Kidney (tissue), 14 donors: ENCODE results near the gene PCNA. TPM values are rescaled to one million over a fixed set of nuclear protein-coding genes. Genes with fewer than 3 reads are reported as not detected.
A peak's percentile ranks its signal among the peaks of the same experiment; 100 is the strongest.
"Not testable (repeated sequence)": the region's sequence is repeated elsewhere in the genome, so short reads cannot be mapped to it uniquely, and the experiment has no call there.

Source experiments
- DNase-seq, 5 donors: peaks; one replicate each; pipeline ENCODE4 v3.0.0-alpha.2; 2013 to 2020
- FAIRE-seq: peaks from 2 replicates; lab custom pipeline; 2012; peaks lifted over from hg19 to GRCh38; lab: Jason Lieb, UNC
- H3K27ac ChIP-seq, 2 donors: one replicate each; pipeline ENCODE4 v1.7.0; 2013; ENCODE audit warnings: low read depth in 2 of 2, low read length in 2 of 2, inconsistent platforms in 1 of 2
- H3K27me3 ChIP-seq: one replicate; pipeline ENCODE4 v1.7.1; 2013; ENCODE audit warnings: low read length, inconsistent platforms; ENCODE audit not compliant: control insufficient read depth, insufficient read depth
- H3K36me3 ChIP-seq, 3 donors: one replicate each; pipeline versions ENCODE4 v1.7.0 to v1.7.1; 2013; ENCODE audit warnings: low read length in 3 of 3, control low read depth in 1 of 3, inconsistent platforms in 1 of 3; ENCODE audit not compliant: insufficient read depth in 3 of 3, control insufficient read depth in 2 of 3
- H3K4me1 ChIP-seq, 3 donors: one replicate each; pipeline versions ENCODE4 v1.7.0 to v1.7.1; 2013; ENCODE audit warnings: low read length in 3 of 3, inconsistent platforms in 1 of 3, low read depth in 1 of 3; ENCODE audit not compliant: control insufficient read depth in 2 of 3, insufficient read depth in 2 of 3
- H3K4me3 ChIP-seq, 3 donors: one replicate each; pipeline versions ENCODE4 v1.7.0 to v1.8.1; 2013; ENCODE audit warnings: low read length in 3 of 3, control low read depth in 1 of 3, inconsistent platforms in 1 of 3
- H3K9ac ChIP-seq, 3 donors: one replicate each; pipeline versions ENCODE4 v1.7.0 to v1.7.1; 2013; ENCODE audit warnings: low read length in 3 of 3, control low read depth in 1 of 3, inconsistent platforms in 1 of 3
- H3K9me3 ChIP-seq, 3 donors: one replicate each; pipeline versions ENCODE4 v1.7.0 to v1.7.1; 2013; ENCODE audit warnings: low read length in 3 of 3, control low read depth in 1 of 3, inconsistent platforms in 1 of 3; ENCODE audit not compliant: control insufficient read depth in 2 of 3, insufficient read depth in 1 of 3
- CTCF ChIP-seq: IDR thresholded peaks from 3 replicates; pipeline ENCODE4 v1.5.1; 2012; ENCODE audit warnings: mild to moderate bottlenecking, moderate library complexity, borderline replicate concordance; ENCODE audit not compliant: insufficient read depth; ENCODE audit errors: extremely low read depth
- intact Hi-C: fragments of 100-400 bp; cut with DNase I; formaldehyde crosslinking; loops from one replicate; pipeline ENCODE4 v1.11.1; 2022
- polyA plus RNA-seq: library from polyadenylated mRNA; stranded (reverse); fragments of 350-450 nt; fragmentation: Illumina TruSeq; extraction: RNeasy Lipid Tissue Mini Kit (QIAGEN cat#74804); gene quantifications from one replicate; pipeline ENCODE4 v1.2.3, GENCODE V29; 2014; ENCODE audit warnings: low read depth, low replicate concordance; ENCODE audit not compliant: insufficient read depth
- total RNA-seq: library from RNA; stranded (reverse); fragmentation: NEBNext Ultra II Directional; extraction: Animal tissue kit (Norgen Biotek cat#: 25700); gene quantifications from one replicate; pipeline ENCODE4 v1.2.1, GENCODE V29; 2021
- donor health status: control.
- donor health status: control.
- donor health status: control.
- donor health status: control.
- donor health status: control.
- donor health status: DM: yes; HTN: yes; CAD: no.
- donor health status: Normal renal cell carcinoma (clear cell type).

Gene PCNA
- total and polyA plus RNA-seq, 2 donors from 2014 or later = 46.4 to 48.2 TPM

GRCh38 chr20:5073660-5074231, 46.0 kb downstream of the PCNA start:
- peak in 1 of 5 donors; percentile 31 for DNase-seq

GRCh38 chr20:5072756-5073659, 46.8 kb downstream of the PCNA start:
- FAIRE-seq = no peak
- Histone ChIP-seq H3K4me3 (no peak overlapping the region), H3K9me3 (no peaks in the 10 kb centered on the region), H3K4me1 (no peaks in the 10 kb centered on the region), H3K9ac (no peak overlapping the region), H3K36me3 (no peaks in the 10 kb centered on the region), H3K27ac (no peak overlapping the region), H3K27me3 (no peaks in the 10 kb centered on the region)
- intact Hi-C loops = no loop called here
- no peak for TF ChIP-seq CTCF
- peak in 1 of 5 donors; percentile 90 for DNase-seq

More at GRCh38 chr20:5073660-5074231, 46.0 kb downstream of the PCNA start:
- TF ChIP-seq CTCF = no peak
- Histone ChIP-seq H3K27ac (no peak overlapping the region), H3K4me1 (no peaks in the 10 kb centered on the region), H3K9me3 (no peaks in the 10 kb centered on the region), H3K4me3 (no peak overlapping the region), H3K27me3 (no peaks in the 10 kb centered on the region), H3K9ac (no peak overlapping the region), H3K36me3 (no peaks in the 10 kb centered on the region)
- no peak for FAIRE-seq
- intact Hi-C loops = no loop called here

GRCh38 chr20:5071942-5072341, 47.8 kb downstream of the PCNA start:
- H3K4me1 ChIP-seq, H3K9ac ChIP-seq, H3K4me3 ChIP-seq, H3K36me3 ChIP-seq, H3K9me3 ChIP-seq, H3K27me3 ChIP-seq, FAIRE-seq, intact Hi-C loops, H3K27ac ChIP-seq: not testable (repeated sequence)
- DNase-seq = peak in 1 of 5 donors; percentile 38

GRCh38 chr20:5070570-5070969, 49.2 kb downstream of the PCNA start:
- H3K27ac ChIP-seq = no peak overlapping the region
- FAIRE-seq (no peak), DNase-seq (no peak)
- no peak overlapping the region for H3K4me3 ChIP-seq
- H3K9ac ChIP-seq = no peak overlapping the region
- intact Hi-C loops = no loop called here
- H3K36me3 ChIP-seq = no peaks in the 10 kb centered on the region
- TF ChIP-seq CTCF = no peak
- no peaks in the 10 kb centered on the region for H3K27me3 ChIP-seq
- no peaks in the 10 kb centered on the region for H3K9me3 ChIP-seq
- H3K4me1 ChIP-seq = no peaks in the 10 kb centered on the region
